Testis (tissue), 3 donors: Measurements from ENCODE around the gene GMDS. TPM values are rescaled to one million over a fixed set of nuclear protein-coding genes. Genes with fewer than 3 reads are reported as not detected.
A peak's percentile ranks its signal among the peaks of the same experiment; 100 is the strongest.

Source experiments
- DNase-seq: peaks from one replicate; pipeline ENCODE4 v3.0.0-alpha.2; 2019
- H3K27ac ChIP-seq, 2 donors: fragments of 200-600 bp; sonication (generic); one replicate each; pipeline ENCODE4 v1.5.1; 2019
- H3K27me3 ChIP-seq: fragments of 200-600 bp; sonication (generic); one replicate; pipeline ENCODE4 v1.5.1; 2019
- H3K36me3 ChIP-seq: fragments of 200-600 bp; sonication (generic); one replicate; pipeline ENCODE4 v1.5.1; 2017; ENCODE audit warnings: low read depth; ENCODE audit errors: missing control alignments
- H3K4me1 ChIP-seq: fragments of 200-600 bp; sonication (generic); one replicate; pipeline ENCODE4 v1.5.1; 2019
- H3K4me3 ChIP-seq, 2 donors: fragments of 200-600 bp; sonication (generic); one replicate each; pipeline ENCODE4 v1.5.1; 2017 to 2019
- H3K9me3 ChIP-seq: fragments of 200-600 bp; sonication (generic); one replicate; pipeline ENCODE4 v1.5.1; 2017
- CTCF ChIP-seq, 3 experiments: fragments of 450-650 bp in 2 of 3; fragments of 200-600 bp in 1 of 3; sonication (generic) in 1 of 3; IDR thresholded peaks; one replicate each; pipeline ENCODE4 v1.5.1; 2016 to 2019; ENCODE audit warnings: antibody characterized with exemption in 3 of 3, mild to moderate bottlenecking in 2 of 3, moderate library complexity in 1 of 3
- POLR2A ChIP-seq: fragments of 450-650 bp; IDR thresholded peaks from one replicate; pipeline ENCODE4 v1.6.1; 2017; ENCODE audit warnings: antibody characterized with exemption, mild to moderate bottlenecking, moderate library complexity
- WGBS, 2 donors: methylation state at CpG; one replicate each; pipeline ENCODE4 v1.1.5; 2018; 5-methylcytosine and 5-hydroxymethylcytosine counted together
- intact Hi-C: fragments of 100-400 bp; cut with DNase I; formaldehyde crosslinking; loops from one replicate; pipeline ENCODE4 v1.15.1; 2023; ENCODE audit warnings: low total_unique reads
- polyA plus RNA-seq: library from polyadenylated mRNA; stranded (reverse); fragments of 350-450 nt; fragmentation: Illumina TruSeq; extraction: RNeasy Lipid Tissue Mini Kit (QIAGEN cat#74804); gene quantifications from one replicate; pipeline ENCODE4 v1.2.3, GENCODE V29; 2014; ENCODE audit warnings: low read depth, low replicate concordance; ENCODE audit not compliant: insufficient read depth
- total RNA-seq, 2 donors: library from RNA; depleted of rRNA; stranded (reverse); fragments of >200 nt; gene quantifications; one replicate each; pipeline ENCODE4 v1.2.3, GENCODE V29; 2016

GMDS gene
- total and polyA plus RNA-seq, 3 donors from 2014 or later: 19.6 to 31.1 (median 22.2) TPM

- peak overlapping the region; percentile 64 to 76 for H3K4me3 ChIP-seq
- 1% methylated on average over 83 of the region's 101 CpGs; no CpG with 5 or more reads in 1 of the 2 donors for WGBS, 2 donors
- intact Hi-C loops: no loop called here
- peak overlapping the region; percentile 86 to 97 for H3K27ac ChIP-seq
- TF ChIP-seq POLR2A: no peak
- TF ChIP-seq CTCF (IDR thresholded peaks at IDR 0.05): no peak
- H3K36me3 ChIP-seq: no peaks in the 10 kb centered on the region
- no peaks in the 10 kb centered on the region for H3K9me3 ChIP-seq
- no peaks in the 10 kb centered on the region for H3K4me1 ChIP-seq
- H3K27me3 ChIP-seq: no peaks in the 10 kb centered on the region
- DNase-seq: no peak
These were observed 634.7 kb downstream of the GMDS start for GRCh38 chr6:1610497-1611321.

- Histone ChIP-seq H3K27me3 (no peaks in the 10 kb centered on the region), H3K27ac (peak within 1 kb of the TSS; percentile 86 to 97), H3K4me1 (peaks cover 4% of the 10 kb centered on the region), H3K9me3 (no peaks in the 10 kb centered on the region), H3K4me3 (peak within 1 kb of the TSS; percentile 64 to 76), H3K36me3 (no peaks in the 10 kb centered on the region)
- WGBS, 2 donors: 1% methylated on average over 14 to 109 of the region's 115 CpGs
- peak; percentile 29 for TF ChIP-seq POLR2A
- no peak for TF ChIP-seq CTCF (IDR thresholded peaks at IDR 0.05)
- intact Hi-C loops: loop anchor here (5.0 kb wide), 1 partner anchor 492 kb away; no protein-coding TSS in a partner anchor
- peak; percentile 89 for DNase-seq
These were observed 635.5 kb downstream of the GMDS start, which contains the start of gene FOXC1 for GRCh38 chr6:1609648-1610496. Gene FOXC1, plus strand, starts transcription at chr6:1609915. Its CDS starts 531 bp downstream, at chr6:1610446.

GRCh38 chr6:1609041-1609647 is 636.3 kb downstream of the GMDS start:
- H3K4me1 ChIP-seq: peaks cover 7% of the 10 kb centered on the region

More at GRCh38 chr6:1609041-1609647, 636.3 kb downstream of the GMDS start:
- TF ChIP-seq CTCF (IDR thresholded peaks at IDR 0.05): no peak
- no peak for TF ChIP-seq POLR2A
- intact Hi-C loops: loop anchor here (5.0 kb wide), 1 partner anchor 493 kb away; no protein-coding TSS in a partner anchor
- Histone ChIP-seq H3K36me3 (no peaks in the 10 kb centered on the region), H3K27me3 (no peaks in the 10 kb centered on the region), H3K27ac (peak overlapping the region; percentile 77 to 87), H3K4me3 (peak overlapping the region; percentile 64 to 73), H3K9me3 (no peaks in the 10 kb centered on the region)
- 1 to 2% methylated on average over 30 to 54 of the region's 58 CpGs for WGBS, 2 donors
- DNase-seq: no peak
